HG03342 (cell line): ENCODE results near the gene SATB1.
"Not testable (repeated sequence)": the region's sequence is repeated elsewhere in the genome, so short reads cannot be mapped to it uniquely, and the experiment has no call there.

Source experiments
- ATAC-seq: cut with Tn5 transposase; IDR thresholded peaks from one replicate; pipeline ENCODE4 v1.9.1; 2021; ENCODE audit warnings: mild to moderate bottlenecking, moderate library complexity; ENCODE audit not compliant: unreplicated experiment

SATB1 gene

GRCh38 chr3:18355832-18356231 is 69.3 kb downstream of the SATB1 start:
- ATAC-seq, result no peak

DNA sequence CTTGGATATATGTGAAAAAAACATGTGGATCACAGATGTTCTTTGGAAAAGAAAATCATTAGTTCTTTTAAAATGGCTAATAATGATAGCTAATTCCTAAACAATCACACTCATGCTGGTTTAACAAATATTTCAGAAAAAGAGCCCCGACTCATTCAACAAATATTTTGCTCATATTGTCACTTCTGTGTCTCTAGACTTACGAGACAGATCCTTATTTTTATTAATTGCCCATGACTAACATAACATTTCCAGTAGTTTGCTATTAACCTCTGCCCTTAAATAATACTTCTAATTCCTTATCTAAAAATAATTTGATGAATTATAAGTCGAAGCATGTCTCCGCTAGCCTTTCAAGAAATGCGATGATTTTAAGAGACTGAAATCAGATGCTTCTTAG is 70.4 kb downstream of the SATB1 start:
- ATAC-seq, result no peak

DNA sequence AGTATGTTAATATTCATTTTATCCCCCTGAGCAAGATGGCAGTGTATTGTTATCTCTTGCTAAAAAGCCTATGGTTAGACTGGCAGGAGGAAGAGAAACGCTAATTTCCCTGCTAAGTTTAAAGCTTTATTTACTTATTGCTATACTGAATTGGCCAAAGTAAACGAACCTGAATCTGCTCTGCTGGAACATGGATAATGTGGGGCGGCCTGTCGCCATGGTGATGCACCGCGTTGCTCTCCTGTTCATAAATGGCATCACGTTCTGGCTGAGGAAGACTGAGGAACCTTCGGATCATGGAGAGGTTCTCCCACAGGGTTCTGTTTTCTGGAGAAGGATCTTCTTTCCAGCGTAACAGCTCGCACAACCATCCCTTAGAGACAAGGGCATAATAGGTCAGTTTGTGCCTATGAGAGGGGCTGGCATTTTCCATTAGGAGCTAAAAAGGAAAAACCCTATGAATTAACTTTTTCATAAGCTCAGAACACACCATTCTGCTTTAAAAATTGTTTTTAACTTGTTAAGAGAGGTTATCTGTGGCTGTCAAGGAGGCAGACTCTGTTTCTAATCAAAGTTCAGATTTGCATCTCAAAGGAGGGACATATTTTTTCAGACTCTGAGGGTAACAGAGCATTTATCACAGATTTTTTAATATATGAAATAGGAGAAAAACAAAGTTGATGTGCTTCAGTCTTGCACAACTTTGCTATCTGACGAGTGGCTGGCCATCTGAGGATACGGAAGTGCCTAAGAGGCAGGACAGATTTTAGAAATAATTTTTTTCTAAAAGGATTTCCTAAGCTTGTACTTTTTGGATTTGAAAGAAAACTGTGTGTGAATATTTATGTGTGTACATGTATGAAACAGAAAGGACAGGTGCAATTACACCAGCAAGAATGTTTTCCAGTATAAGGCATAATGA is 73.1 kb downstream of the SATB1 start:
- no peak for ATAC-seq

GRCh38 chr3:18351069-18351628 is 74.0 kb downstream of the SATB1 start:
- ATAC-seq, result no peak

- ATAC-seq, result no peak
Measured at GRCh38 chr3:18349197-18349798, 75.8 kb downstream of the SATB1 start.

GRCh38 chr3:18346097-18346496 is 79.0 kb downstream of the SATB1 start:
- no peak for ATAC-seq

GRCh38 chr3:18345015-18345367 is 80.1 kb downstream of the SATB1 start:
- no peak for ATAC-seq

DNA sequence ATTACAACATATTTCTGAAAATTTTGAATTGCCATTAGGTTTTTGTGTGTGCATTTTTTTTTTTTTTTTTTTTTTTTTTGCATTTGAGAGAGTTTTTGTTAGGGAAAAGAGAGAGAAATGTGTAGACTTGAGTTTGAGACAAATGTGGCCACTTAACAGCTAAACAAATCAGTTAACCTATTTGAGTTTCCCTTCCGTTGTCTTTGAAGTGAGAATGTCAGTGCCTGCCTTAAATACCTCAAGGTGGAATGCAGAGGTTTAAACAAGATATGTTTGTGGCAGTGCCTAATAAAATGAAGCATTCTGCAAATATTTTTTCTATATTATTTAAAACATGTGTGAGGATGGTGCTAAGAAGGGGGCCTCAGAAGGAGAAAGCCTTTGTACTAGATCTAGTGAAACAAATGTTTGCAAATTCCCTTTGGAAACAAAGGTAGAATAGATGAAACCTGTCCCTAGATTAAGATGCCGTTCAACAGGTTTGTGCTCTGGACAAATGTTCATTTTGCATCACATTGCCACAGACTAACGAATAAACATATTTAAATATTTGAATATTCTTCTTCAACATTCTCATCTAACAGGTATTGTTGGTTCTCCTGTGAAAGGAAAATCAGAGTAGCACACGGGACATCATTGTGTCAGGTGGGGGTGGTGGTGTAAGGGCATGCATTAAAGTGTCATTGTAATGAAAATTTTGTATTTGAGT is 80.7 kb downstream of the SATB1 start:
- no peak for ATAC-seq

DNA sequence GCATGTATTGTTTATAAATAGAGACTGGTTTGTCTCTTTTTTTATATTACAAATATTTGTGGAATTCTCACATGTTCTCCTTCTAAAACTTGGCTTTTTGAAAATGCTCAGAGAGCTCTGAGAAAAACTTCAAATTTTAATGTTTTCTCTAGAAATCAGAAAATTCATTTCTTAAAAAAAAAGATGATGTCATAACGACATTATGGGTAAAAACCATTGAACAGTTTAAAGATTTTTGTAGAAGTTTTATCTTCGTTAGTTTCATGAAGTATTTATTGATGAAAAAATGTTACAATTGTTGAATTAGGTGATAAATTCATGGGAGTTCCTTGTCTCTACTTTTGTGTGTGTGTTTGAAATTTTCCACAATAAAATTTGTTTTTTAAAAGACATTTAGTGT is 81.3 kb downstream of the SATB1 start:
- no peak for ATAC-seq

GRCh38 chr3:18338827-18339514 is 86.2 kb downstream of the SATB1 start:
- no peak for ATAC-seq

- ATAC-seq, result no peak
Measured at GRCh38 chr3:18337231-18337630, 87.9 kb downstream of the SATB1 start.

GRCh38 chr3:18334837-18335601 is 90.1 kb downstream of the SATB1 start:
- no peak for ATAC-seq

- ATAC-seq, result not testable (repeated sequence)
Measured at GRCh38 chr3:18330772-18331441, 94.2 kb downstream of the SATB1 start.

GRCh38 chr3:18308096-18308650 is 117.0 kb downstream of the SATB1 start:
- no peak for ATAC-seq

- ATAC-seq, result no peak
Measured at GRCh38 chr3:18307529-18307928, 117.6 kb downstream of the SATB1 start.

- no peak for ATAC-seq
Measured at GRCh38 chr3:18302517-18302916, 122.6 kb downstream of the SATB1 start.

GRCh38 chr3:18301781-18302180 is 123.4 kb downstream of the SATB1 start:
- no peak for ATAC-seq

DNA sequence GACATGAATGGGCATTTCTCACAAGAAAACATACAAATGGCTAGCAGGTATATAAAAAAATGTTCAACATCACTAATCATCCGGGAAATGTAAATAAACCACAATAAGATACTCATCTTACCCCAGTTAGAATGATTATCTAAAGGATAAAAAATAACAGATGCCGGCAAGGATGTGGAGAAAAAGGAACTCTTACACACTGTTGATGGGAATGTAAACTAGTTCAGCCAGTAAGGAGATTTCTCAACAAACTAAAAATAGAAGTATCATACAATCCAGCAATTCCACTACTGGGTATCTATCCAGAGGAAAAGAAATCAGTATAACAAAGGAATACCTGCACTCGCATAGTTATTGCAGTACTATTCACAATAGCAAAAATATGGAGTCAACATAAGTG is 124.2 kb downstream of the SATB1 start:
- ATAC-seq, result no peak

DNA sequence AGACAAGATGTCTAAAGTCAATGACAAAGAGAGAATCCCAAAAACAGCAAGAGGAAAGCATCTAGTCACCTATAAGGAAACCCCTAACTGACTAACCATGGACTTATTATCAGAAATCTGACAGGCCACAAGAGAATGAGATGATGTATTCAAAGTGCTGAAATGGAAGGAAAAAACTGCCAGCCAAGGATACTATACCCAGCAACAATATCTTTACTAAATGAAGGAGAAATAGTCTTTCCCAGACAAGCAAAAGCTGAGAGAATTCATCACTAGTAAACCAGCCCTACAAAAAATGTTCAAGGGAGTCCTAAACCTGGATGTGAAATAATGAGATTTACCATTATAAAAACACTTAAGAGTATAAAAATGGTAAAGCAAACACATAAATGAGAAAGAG is 128.0 kb downstream of the SATB1 start:
- ATAC-seq, result no peak
